ENCODE measurements around the gene NUDT21. TPM values are rescaled to one million over a fixed set of nuclear protein-coding genes. Genes with fewer than 3 reads are reported as not detected.
"Not testable (repeated sequence)": the region's sequence is repeated elsewhere in the genome, so short reads cannot be mapped to it uniquely, and the experiment has no call there.

NUDT21 gene
- total RNA-seq, 8 experiments from 2014 or later = 32.7 to 149 (median 109) TPM

DNA sequence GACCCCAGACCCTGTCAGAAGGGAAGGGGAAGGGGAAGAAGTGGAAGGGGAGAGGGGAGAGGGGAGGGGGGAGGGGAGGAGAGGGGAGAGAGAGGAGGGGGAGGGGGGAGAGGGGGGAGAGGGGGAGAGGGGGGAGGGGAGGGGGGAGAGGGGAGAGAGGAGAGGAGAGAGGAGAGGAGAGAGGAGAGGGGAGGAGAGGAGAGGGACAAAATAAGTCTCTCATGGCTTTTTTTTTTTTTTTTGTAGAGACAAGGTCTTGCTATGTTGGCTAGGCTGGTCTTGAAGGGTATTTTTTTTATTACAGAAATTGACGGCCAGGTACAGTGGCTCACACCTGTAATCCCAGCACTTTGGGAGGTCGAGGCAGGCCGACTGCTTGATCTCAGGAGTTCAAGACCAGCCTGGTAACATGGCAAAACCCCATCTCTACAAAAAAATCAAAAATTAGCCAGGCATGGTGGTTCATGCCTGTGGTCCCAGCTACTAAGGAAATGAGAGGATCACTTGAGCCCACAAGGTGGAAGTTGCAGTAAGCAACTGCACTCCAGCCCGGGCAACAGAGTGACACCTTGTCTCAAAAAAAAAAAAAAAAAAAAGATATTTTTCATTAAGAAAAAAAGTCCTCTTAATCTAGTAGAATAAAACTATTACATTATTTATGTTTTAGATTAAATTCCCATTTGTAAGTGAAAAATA, 45.0 kb downstream of the NUDT21 start:
- WGBS, 10 experiments = 67 to 100% (median 92%) methylated on average over 1 to 3 of the region's 4 CpGs; no CpG with 5 or more reads in 2 of the 10 experiments

DNA sequence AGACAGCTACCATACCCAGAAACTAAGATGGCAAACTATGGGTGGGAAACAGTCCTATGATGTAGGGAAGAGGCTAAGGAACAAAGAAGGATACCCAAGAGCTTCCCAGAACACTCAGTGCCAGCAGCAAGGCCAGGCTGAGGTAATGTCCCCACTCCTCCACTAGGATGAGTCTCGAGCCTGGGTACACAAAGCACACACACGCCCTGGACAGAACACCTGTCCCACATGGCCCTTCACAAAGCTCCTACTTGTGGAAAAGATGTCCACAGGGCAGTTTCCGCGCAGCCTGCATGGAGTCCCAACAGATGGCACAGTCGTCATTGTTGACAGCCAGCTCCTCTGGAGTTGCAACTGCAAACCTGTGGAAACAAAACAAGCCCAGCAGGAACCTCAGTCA, 49.6 kb downstream of the NUDT21 start:
- in situ Hi-C loops (cut with MboI; ENCODE audit: low pct_unique_long_range_greater_than_20kb in 2 of 9, low sequenced_read_pairs in 9 of 9, unreplicated experiment in 9 of 9) = no loop called here
- peak in 3 of 8 experiments; percentile 44 to 66 (median 56) for ATAC-seq (replicated peaks in 6 of 8)
- H3K4me1 ChIP-seq (replicated peaks in 1 of 2) = peaks cover 0 to 10% of the 10 kb centered on the region in 2 donors
- 62 to 100% (median 92%) methylated on average over 1 to 5 of the region's 5 CpGs; no CpG with 5 or more reads in 4 of the 10 experiments for WGBS, 10 experiments
- H3K4me3 ChIP-seq = no peak overlapping the region
- no peak overlapping the region for H3K27ac ChIP-seq

More for the DNA sequence above, 45.0 kb downstream of the NUDT21 start:
- no peak overlapping the region for H3K4me3 ChIP-seq
- in situ Hi-C loops (cut with MboI; ENCODE audit: low pct_unique_long_range_greater_than_20kb in 2 of 9, low sequenced_read_pairs in 9 of 9, unreplicated experiment in 9 of 9) = no loop called here
- no peak overlapping the region for H3K27ac ChIP-seq
- H3K4me1 ChIP-seq (replicated peaks in 1 of 2) = no peaks in the 10 kb centered on the region
- ATAC-seq (replicated peaks in 6 of 8) = no peak

DNA sequence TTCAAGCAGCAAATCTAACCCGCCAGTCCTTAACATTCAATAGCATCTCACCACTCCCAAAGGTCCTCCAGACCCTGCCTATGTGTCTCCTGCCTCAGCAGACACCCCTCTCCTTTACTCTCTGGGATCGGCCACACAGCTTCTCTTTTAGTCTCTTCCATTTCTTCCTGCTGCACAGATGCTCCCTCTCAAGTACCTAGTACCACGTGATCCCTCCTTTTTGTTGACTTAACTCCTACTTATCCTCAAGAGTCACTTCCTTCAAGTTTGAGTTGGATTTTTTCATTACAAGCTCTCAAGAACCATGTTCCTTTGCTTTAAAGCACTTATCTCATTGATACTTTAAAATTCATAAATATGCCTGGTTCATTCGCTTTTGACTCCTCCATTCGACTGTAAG, 50.7 kb downstream of the NUDT21 start:
- Histone ChIP-seq H3K4me1 (replicated peaks in 1 of 2) (peaks cover 0 to 10% of the 10 kb centered on the region in 2 donors), H3K27ac (no peak overlapping the region), H3K4me3 (no peak overlapping the region)
- in situ Hi-C loops (cut with MboI; ENCODE audit: low pct_unique_long_range_greater_than_20kb in 2 of 9, low sequenced_read_pairs in 9 of 9, unreplicated experiment in 9 of 9) = no loop called here
- ATAC-seq (replicated peaks in 6 of 8) = no peak
- WGBS, 10 experiments = 11 to 100% (median 77%) methylated on average over 1 to 5 of the region's 5 CpGs

DNA sequence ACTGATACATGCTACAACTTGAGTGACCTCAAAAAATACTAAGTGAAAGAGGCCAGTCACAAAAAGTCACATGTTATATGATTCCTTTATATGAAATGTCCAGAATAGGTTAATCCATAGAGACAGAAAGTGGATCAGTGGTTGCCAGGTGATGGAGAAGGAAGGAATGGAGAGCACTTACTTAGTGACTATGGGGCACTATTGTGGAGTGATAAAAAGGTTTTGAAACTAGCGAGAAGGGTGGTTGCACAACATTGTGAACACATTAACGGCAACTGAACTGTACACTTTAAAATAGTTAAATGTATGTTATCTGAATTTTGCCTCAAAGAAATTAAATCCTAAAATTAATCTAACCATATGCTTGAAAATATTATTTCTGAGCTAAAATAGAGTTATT, 51.6 kb downstream of the NUDT21 start:
- no peak overlapping the region for H3K4me3 ChIP-seq
- in situ Hi-C loops (cut with MboI; ENCODE audit: low pct_unique_long_range_greater_than_20kb in 2 of 9, low sequenced_read_pairs in 9 of 9, unreplicated experiment in 9 of 9) = no loop called here
- peak in 4 of 8 experiments; percentile 50 to 100 (median 78) for ATAC-seq (replicated peaks in 6 of 8)
- 0 to 100% (median 60%) methylated on average over 1 to 2 of the region's 2 CpGs; no CpG with 5 or more reads in 1 of the 10 experiments for WGBS, 10 experiments
- H3K27ac ChIP-seq = no peak overlapping the region
- peaks cover 0 to 10% of the 10 kb centered on the region in 2 donors for H3K4me1 ChIP-seq (replicated peaks in 1 of 2)

DNA sequence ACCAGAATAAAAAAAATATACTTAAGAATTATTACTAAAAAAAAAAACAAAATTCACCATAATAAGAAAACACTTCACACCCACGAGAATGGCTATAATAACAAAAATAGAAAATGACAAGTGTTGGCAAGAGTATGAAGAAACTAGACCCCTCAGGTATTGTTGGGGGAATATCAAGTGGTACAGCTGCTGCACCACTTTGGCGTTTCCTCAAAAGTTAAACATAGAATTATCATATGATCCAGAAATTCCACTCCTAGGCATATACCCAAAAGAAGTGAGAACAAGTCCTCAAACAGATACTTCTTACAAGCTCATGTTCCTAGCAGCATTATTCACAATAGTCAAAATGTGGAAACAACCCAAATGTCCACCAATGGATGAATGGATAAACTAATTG, 52.1 kb downstream of the NUDT21 start:
- peak in 1 of 8 experiments; percentile 38 for ATAC-seq (replicated peaks in 6 of 8)
- Histone ChIP-seq H3K4me1 (replicated peaks in 1 of 2) (peaks cover 0 to 10% of the 10 kb centered on the region in 2 donors), H3K27ac (no peak overlapping the region), H3K4me3 (no peak overlapping the region)
- WGBS, 10 experiments = 75 to 100% (median 90%) methylated on average over 1 to 2 of the region's 2 CpGs; no CpG with 5 or more reads in 1 of the 10 experiments
- in situ Hi-C loops (cut with MboI; ENCODE audit: low pct_unique_long_range_greater_than_20kb in 2 of 9, low sequenced_read_pairs in 9 of 9, unreplicated experiment in 9 of 9) = no loop called here

DNA sequence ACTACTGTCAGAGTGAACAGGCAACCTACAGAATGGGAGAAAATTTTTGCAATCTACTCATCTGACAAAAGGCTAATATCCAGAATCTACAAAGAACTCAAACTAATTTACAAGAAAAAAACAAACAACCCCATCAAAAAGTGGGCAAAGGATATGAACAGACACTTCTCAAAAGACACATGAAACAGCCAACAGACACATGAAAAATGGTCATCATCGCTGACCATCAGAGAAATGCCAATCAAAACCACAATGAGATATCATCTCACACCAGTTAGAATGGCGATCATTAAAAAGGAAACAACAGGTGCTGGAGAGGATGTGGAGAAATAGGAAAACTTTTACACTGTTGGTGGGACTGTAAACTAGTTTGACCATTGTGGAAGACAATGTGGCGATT, 54.4 kb downstream of the NUDT21 start:
- H3K4me1 ChIP-seq (replicated peaks in 1 of 2); H3K27ac ChIP-seq; H3K4me3 ChIP-seq; in situ Hi-C loops (cut with MboI; ENCODE audit: low pct_unique_long_range_greater_than_20kb in 2 of 9, low sequenced_read_pairs in 9 of 9, unreplicated experiment in 9 of 9); ATAC-seq (replicated peaks in 6 of 8): not testable (repeated sequence)
- WGBS, 10 experiments = 80 to 100% (median 93%) methylated on average over 1 to 3 of the region's 3 CpGs; no CpG with 5 or more reads in 6 of the 10 experiments

DNA sequence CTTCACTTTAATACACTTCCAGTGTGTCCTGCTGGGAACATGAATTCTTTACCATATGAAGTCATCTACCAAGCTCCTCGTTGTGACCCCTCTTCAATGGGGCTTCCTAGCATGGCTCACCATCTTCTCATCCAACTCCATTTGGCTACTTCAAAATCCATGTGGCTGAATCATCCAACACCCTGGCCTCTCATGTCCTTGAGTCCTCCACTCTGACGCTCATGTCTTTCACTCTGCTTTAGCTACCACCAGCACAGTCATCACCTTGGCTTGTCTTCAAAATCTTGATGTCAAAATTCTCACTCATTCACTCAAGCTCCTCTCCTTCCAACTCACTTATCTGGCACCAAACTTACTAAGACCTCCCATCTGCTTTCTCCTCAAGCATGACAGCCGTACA, 61.6 kb downstream of the NUDT21 start:
- 13 to 100% (median 83%) methylated on average over 1 to 3 of the region's 3 CpGs; no CpG with 5 or more reads in 1 of the 10 experiments for WGBS, 10 experiments
- ATAC-seq (replicated peaks in 6 of 8) = no peak

DNA sequence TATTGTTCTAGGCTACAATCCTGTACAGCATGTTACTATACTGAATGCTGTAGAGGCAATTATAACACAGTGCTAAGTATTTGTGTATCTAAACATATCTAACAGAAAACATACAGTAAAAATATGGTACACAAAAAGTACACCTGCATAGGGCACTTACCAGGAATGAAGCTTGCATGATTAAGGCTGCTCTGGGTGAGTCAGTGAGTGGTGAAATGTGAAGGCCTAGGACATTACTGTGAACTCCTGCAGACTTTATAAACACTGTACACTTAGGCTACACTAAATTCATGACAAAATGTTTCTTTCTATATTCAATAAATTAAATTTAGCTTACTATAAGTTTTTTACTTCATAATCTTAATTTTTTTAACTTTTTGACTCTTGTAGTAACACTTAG, 62.9 kb downstream of the NUDT21 start:
- no peak for ATAC-seq (replicated peaks in 6 of 8)
- Histone ChIP-seq H3K4me3 (no peak overlapping the region), H3K4me1 (replicated peaks in 1 of 2) (no peaks in the 10 kb centered on the region), H3K27ac (no peak overlapping the region)
- in situ Hi-C loops (cut with MboI; ENCODE audit: low pct_unique_long_range_greater_than_20kb in 2 of 9, low sequenced_read_pairs in 9 of 9, unreplicated experiment in 9 of 9) = no loop called here

More for the DNA sequence above, 61.6 kb downstream of the NUDT21 start:
- Histone ChIP-seq H3K4me3 (no peak overlapping the region), H3K27ac (no peak overlapping the region), H3K4me1 (replicated peaks in 1 of 2) (no peaks in the 10 kb centered on the region)
- in situ Hi-C loops (cut with MboI; ENCODE audit: low pct_unique_long_range_greater_than_20kb in 2 of 9, low sequenced_read_pairs in 9 of 9, unreplicated experiment in 9 of 9) = no loop called here

DNA sequence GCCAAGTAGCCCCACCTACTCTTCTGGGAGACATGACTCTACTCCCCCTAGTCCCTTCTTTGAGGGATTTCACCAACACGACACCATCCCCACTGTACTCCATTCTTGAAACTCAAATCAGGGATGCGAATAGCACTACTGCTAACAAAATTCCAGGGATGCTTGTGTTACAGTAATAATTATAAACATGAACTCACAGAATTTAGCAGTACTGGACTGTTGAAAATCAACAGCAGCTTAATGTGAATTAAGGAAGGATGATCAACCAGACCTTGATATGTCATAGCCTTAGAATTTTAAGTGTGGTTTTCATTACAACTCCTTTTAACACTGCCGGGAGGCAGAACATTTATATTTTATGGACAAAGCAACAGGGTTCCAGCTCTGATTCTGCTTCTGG, 63.7 kb downstream of the NUDT21 start:
- no peak overlapping the region for H3K4me3 ChIP-seq
- in situ Hi-C loops (cut with MboI; ENCODE audit: low pct_unique_long_range_greater_than_20kb in 2 of 9, low sequenced_read_pairs in 9 of 9, unreplicated experiment in 9 of 9) = no loop called here
- no peaks in the 10 kb centered on the region for H3K4me1 ChIP-seq (replicated peaks in 1 of 2)
- ATAC-seq (replicated peaks in 6 of 8) = no peak
- H3K27ac ChIP-seq = no peak overlapping the region
- 22 to 100% (median 100%) methylated on average over 1 to 3 of the region's 3 CpGs; no CpG with 5 or more reads in 3 of the 10 experiments for WGBS, 10 experiments

DNA sequence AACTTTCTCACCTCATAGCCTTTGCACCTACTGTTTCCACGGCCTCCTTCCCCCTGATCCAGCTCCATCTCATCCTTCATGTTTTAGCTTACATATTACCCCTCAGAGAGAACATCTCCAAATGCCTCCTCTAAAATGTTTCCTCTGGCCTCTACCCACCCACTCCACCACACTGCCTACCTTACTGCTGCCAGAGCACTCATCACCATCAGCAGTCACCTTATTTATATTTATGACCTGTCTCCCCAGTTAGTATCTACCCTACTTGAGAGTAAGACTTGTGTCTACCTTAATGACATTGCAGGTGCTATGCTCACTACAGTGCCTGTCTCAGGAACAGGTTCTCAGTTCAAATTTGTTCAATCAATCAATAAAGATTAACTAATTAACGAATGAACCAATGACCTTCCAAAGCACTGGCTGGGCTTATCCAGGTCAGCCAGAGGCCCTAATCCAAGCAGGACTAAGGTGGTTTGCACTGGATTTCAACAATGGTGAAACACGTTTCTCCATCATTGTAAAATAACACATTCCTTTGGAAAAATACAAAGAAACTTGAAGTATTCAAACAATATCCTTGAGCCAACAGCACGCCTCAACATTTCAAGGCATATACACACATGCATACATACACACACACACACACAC, 66.9 kb downstream of the NUDT21 start:
- Histone ChIP-seq H3K4me1 (replicated peaks in 1 of 2) (no peaks in the 10 kb centered on the region), H3K4me3 (no peak overlapping the region), H3K27ac (no peak overlapping the region)
- no peak for ATAC-seq (replicated peaks in 6 of 8)
- 72 to 94% (median 91%) methylated on average over 1 to 3 of the region's 4 CpGs; no CpG with 5 or more reads in 1 of the 10 experiments for WGBS, 10 experiments
- in situ Hi-C loops (cut with MboI; ENCODE audit: low pct_unique_long_range_greater_than_20kb in 2 of 9, low sequenced_read_pairs in 9 of 9, unreplicated experiment in 9 of 9) = no loop called here

DNA sequence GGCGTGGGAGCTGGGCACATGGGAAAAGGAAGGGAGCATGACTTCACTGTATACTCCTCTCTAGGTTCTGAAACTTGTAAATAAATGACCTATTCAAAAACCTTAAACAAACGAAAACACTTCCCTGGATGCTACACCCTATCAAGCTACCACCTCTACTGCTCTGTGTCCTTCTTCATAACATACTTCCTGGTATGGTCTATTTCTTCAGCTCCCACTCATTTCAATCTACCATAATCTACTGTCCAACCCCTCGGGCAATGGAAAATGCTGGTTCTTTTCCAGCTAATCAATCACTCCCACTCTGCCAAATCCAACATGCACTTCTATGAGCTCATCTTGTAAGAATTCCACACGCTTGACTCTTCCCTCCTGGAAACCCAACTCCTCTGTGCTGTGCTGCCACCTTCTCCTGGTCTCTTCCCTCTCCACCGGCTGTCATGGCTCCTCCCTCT, 68.2 kb downstream of the NUDT21 start:
- Histone ChIP-seq H3K4me1 (replicated peaks in 1 of 2) (no peaks in the 10 kb centered on the region), H3K27ac (no peak overlapping the region), H3K4me3 (no peak overlapping the region)
- peak in 3 of 8 experiments; percentile 69 to 90 (median 79) for ATAC-seq (replicated peaks in 6 of 8)
- WGBS, 10 experiments = 61 to 100% (median 86%) methylated on average over 1 to 5 of the region's 5 CpGs; no CpG with 5 or more reads in 1 of the 10 experiments
- in situ Hi-C loops (cut with MboI; ENCODE audit: low pct_unique_long_range_greater_than_20kb in 2 of 9, low sequenced_read_pairs in 9 of 9, unreplicated experiment in 9 of 9) = no loop called here

DNA sequence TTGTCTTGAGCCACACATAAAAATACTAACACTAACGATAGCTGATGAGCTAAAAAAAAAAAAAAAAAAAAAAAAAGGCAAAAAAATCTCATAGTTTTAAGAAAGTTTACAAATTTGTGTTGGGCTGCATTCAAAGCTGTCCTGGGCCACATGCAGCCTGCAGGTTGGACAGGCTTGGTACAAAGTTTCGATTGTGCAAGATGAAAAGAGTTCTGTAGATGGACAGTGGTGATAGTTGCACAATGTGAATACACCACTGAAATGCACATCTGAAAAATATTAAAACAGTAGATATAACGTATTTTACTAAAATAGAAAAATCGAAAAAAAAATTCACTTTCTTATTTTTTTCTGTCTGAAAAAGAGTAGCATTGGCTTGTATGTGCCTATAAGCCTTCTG, 68.7 kb downstream of the NUDT21 start:
- H3K4me1 ChIP-seq (replicated peaks in 1 of 2) = no peaks in the 10 kb centered on the region
- no peak overlapping the region for H3K27ac ChIP-seq
- in situ Hi-C loops (cut with MboI; ENCODE audit: low pct_unique_long_range_greater_than_20kb in 2 of 9, low sequenced_read_pairs in 9 of 9, unreplicated experiment in 9 of 9) = no loop called here
- WGBS, 10 experiments = 57 to 96% (median 87%) methylated on average over 2 to 4 of the region's 4 CpGs; no CpG with 5 or more reads in 1 of the 10 experiments
- no peak overlapping the region for H3K4me3 ChIP-seq
- no peak for ATAC-seq (replicated peaks in 6 of 8)

DNA sequence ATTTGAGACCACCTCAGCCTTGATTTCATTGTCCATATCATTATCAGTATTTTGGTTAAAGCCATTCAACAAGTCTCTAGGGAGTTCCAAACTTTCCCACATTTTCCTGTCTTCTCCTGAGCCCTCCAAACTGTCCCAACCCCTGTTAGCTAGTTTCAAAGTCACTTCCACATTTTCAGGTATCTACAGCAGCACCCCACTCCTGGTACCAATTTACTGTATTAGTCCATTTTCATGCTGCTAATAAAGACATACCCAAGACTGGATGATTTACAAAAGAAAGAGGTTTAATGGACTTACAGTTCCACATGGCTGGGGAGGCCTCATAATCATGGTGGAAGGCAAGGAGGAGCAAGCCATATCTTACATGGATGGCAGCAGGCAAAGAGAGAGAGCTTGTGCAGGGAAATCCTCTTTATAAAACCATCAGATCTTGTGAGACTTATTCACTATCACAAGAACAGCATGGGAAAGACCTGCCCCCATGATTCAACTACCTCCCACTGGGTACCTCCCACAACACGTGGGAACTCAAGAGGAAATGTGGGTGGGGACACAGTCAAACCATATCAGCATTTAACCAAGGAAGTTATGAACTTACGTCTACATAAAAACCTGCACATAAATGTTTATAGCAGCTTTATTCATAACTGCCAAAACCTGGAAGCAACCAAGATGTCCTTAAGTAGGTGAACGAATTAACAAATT, 70.2 kb downstream of the NUDT21 start:
- WGBS, 10 experiments = 88 to 100% (median 100%) methylated on average over 1 to 3 of the region's 3 CpGs
- H3K4me3 ChIP-seq; ATAC-seq (replicated peaks in 6 of 8); H3K4me1 ChIP-seq (replicated peaks in 1 of 2); H3K27ac ChIP-seq; in situ Hi-C loops (cut with MboI; ENCODE audit: low pct_unique_long_range_greater_than_20kb in 2 of 9, low sequenced_read_pairs in 9 of 9, unreplicated experiment in 9 of 9): not testable (repeated sequence)
